ENCODE data around the gene NACC2. TPM values are rescaled to one million over a fixed set of nuclear protein-coding genes. Genes with fewer than 3 reads are reported as not detected.

The NACC2 gene
- polyA plus RNA-seq, 3 donors = 8.1 to 32.4 (median 8.7) TPM

GRCh38 chr9:136131629-136132511, 36.8 kb upstream of the NACC2 start:
- Histone ChIP-seq H3K27ac (ENCODE audit: low read depth in 1 of 2, low read length in 2 of 2) (no peak overlapping the region), H3K4me2 (replicated peaks; ENCODE audit: extremely low read depth, low read length, poor library complexity, severe bottlenecking) (no peak overlapping the region), H3K9me3 (replicated peaks in 1 of 2; ENCODE audit: control insufficient read depth in 1 of 2, insufficient read depth in 1 of 2, low read length in 2 of 2) (peaks cover 0 to 10% of the 10 kb centered on the region in 2 donors), H3K9ac (ENCODE audit: insufficient read depth, low read length, poor library complexity, severe bottlenecking) (no peak overlapping the region), H3K27me3 (ENCODE audit: control insufficient read depth in 2 of 2, insufficient read depth in 2 of 2, low read length in 2 of 2) (peaks cover 13 to 36% of the 10 kb centered on the region in 2 donors), H3K4me3 (replicated peaks in 1 of 3; ENCODE audit: low read depth in 2 of 3, low read length in 3 of 3) (no peak overlapping the region), H2AFZ (ENCODE audit: insufficient read depth, low read depth, low read length, poor library complexity, severe bottlenecking) (no peak overlapping the region), H4K20me1 (ENCODE audit: insufficient read depth, low read length) (no peaks in the 10 kb centered on the region), H3K4me1 (ENCODE audit: control insufficient read depth in 1 of 2, insufficient read depth in 2 of 2, low read length in 2 of 2) (no peaks in the 10 kb centered on the region), H3K36me3 (replicated peaks in 1 of 2; ENCODE audit: control insufficient read depth in 1 of 2, insufficient read depth in 2 of 2, low read length in 2 of 2) (no peaks in the 10 kb centered on the region), H3K79me2 (ENCODE audit: insufficient read depth, low read length) (no peaks in the 10 kb centered on the region)
- peaks cover 0 to 9% (median 4%) of the 10 kb centered on the region in 7 donors for H3K9me3 Mint-ChIP-seq
- no peak overlapping the region for H3K27ac Mint-ChIP-seq
- WGBS (ENCODE audit: insufficient coverage) = 68% methylated on average over 25 of the region's 31 CpGs
- intact Hi-C loops (cut with micrococcal nuclease) = no loop called here
- H3K4me3 Mint-ChIP-seq = peak overlapping the region in 1 of 2 donors; percentile 76
- H3K27me3 Mint-ChIP-seq (ENCODE audit: low read depth in 3 of 3) = peaks cover 36 to 75% (median 43%) of the 10 kb centered on the region in 3 donors
- peaks cover 5% of the 10 kb centered on the region for H3K4me1 Mint-ChIP-seq
- DNase-seq = no peak
- no peak for TF ChIP-seq CTCF (IDR thresholded peaks at IDR 0.05)
- H3K36me3 Mint-ChIP-seq = no peaks in the 10 kb centered on the region

- Mint-ChIP-seq H3K9me3 (peaks cover 4 to 12% (median 8%) of the 10 kb centered on the region in 7 donors), H3K4me1 (peaks cover 5% of the 10 kb centered on the region), H3K27ac (no peak overlapping the region), H3K27me3 (ENCODE audit: low read depth in 3 of 3) (peaks cover 28 to 59% (median 32%) of the 10 kb centered on the region in 3 donors), H3K36me3 (no peaks in the 10 kb centered on the region), H3K4me3 (peak overlapping the region in 1 of 2 donors; percentile 47)
- H3K4me2 ChIP-seq (replicated peaks; ENCODE audit: extremely low read depth, low read length, poor library complexity, severe bottlenecking) = no peak overlapping the region
- no peak overlapping the region for H3K27ac ChIP-seq (ENCODE audit: low read depth in 1 of 2, low read length in 2 of 2)
- H3K79me2 ChIP-seq (ENCODE audit: insufficient read depth, low read length) = no peaks in the 10 kb centered on the region
- H3K27me3 ChIP-seq (ENCODE audit: control insufficient read depth in 2 of 2, insufficient read depth in 2 of 2, low read length in 2 of 2) = peaks cover 11 to 25% of the 10 kb centered on the region in 2 donors
- no peak overlapping the region for H2AFZ ChIP-seq (ENCODE audit: insufficient read depth, low read depth, low read length, poor library complexity, severe bottlenecking)
- no peak for DNase-seq
- H4K20me1 ChIP-seq (ENCODE audit: insufficient read depth, low read length) = no peaks in the 10 kb centered on the region
- H3K9me3 ChIP-seq (replicated peaks in 1 of 2; ENCODE audit: control insufficient read depth in 1 of 2, insufficient read depth in 1 of 2, low read length in 2 of 2) = peaks cover 0 to 10% of the 10 kb centered on the region in 2 donors
- WGBS (ENCODE audit: insufficient coverage) = 93% methylated on average over 14 of the region's 17 CpGs
- no peak overlapping the region for H3K9ac ChIP-seq (ENCODE audit: insufficient read depth, low read length, poor library complexity, severe bottlenecking)
- H3K4me3 ChIP-seq (replicated peaks in 1 of 3; ENCODE audit: low read depth in 2 of 3, low read length in 3 of 3) = no peak overlapping the region
- H3K4me1 ChIP-seq (ENCODE audit: control insufficient read depth in 1 of 2, insufficient read depth in 2 of 2, low read length in 2 of 2) = no peaks in the 10 kb centered on the region
- TF ChIP-seq CTCF (IDR thresholded peaks at IDR 0.05) = no peak
- intact Hi-C loops (cut with micrococcal nuclease) = loop anchor here in 1 of 2 donors (10.0 kb wide), 1 partner anchor 424 kb away; the partner anchor contains the start of gene KCNT1
- H3K36me3 ChIP-seq (replicated peaks in 1 of 2; ENCODE audit: control insufficient read depth in 1 of 2, insufficient read depth in 2 of 2, low read length in 2 of 2) = no peaks in the 10 kb centered on the region
Measured at GRCh38 chr9:136129176-136129575, 34.1 kb upstream of the NACC2 start.

Measured in CD14-positive monocyte (primary cell).